ENCODE results near the gene SOX5. TPM values are rescaled to one million over a fixed set of nuclear protein-coding genes. Genes with fewer than 3 reads are reported as not detected.

SOX5 gene
- total RNA-seq, 1 experiment from 2014 or later = 3.1 TPM

DNA sequence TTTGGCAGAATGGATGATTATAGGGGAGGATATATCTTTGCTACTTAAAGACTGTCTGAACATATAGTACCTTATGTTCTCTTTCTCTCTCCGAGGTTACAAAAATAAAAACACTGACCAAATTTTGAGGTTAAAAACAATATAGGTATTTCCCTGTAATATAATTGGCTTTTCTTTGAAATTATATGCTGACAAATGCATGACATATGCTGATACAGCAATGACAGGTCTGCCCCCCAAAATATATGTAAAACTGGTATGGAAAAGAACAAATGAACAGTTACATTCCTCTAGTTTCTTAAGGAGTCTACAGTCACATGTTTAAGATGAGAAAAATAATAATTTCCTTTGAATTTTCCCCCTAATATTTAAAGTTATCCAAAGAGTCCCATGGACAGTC lies 405.7 kb downstream of the SOX5 start:
- no peak overlapping the region for H3K27ac ChIP-seq (ENCODE audit: insufficient read length, low read depth, low read length)
- H3K79me2 ChIP-seq (ENCODE audit: insufficient read depth, low read length) = no peaks in the 10 kb centered on the region
- H2AK5ac ChIP-seq (ENCODE audit: insufficient read length, low read length) = no peak overlapping the region
- no peaks in the 10 kb centered on the region; a peak in 1 of 5 replicates for H3K9me3 Mint-ChIP-seq
- H4K8ac ChIP-seq (replicated peaks; ENCODE audit: insufficient read length, low read depth, low read length) = no peak overlapping the region
- H3K4me1 ChIP-seq (ENCODE audit: insufficient read depth, low read length) = no peaks in the 10 kb centered on the region
- H3K9ac ChIP-seq (ENCODE audit: extremely low read depth, insufficient read length, low read length) = no peak overlapping the region
- no peaks in the 10 kb centered on the region for H3K27me3 Mint-ChIP-seq (ENCODE audit: low read depth)
- H3K56ac ChIP-seq (ENCODE audit: insufficient read length, low read depth, low read length) = no peak overlapping the region
- H4K5ac ChIP-seq (ENCODE audit: insufficient read length, low read depth, low read length) = no peak overlapping the region
- peaks cover 0 to 8% of the 10 kb centered on the region in 2 experiments; a peak in 1 of 4 replicates for H3K4me1 Mint-ChIP-seq
- no CpG with 5 or more reads among the region's 1 CpG for WGBS (ENCODE audit: extremely low coverage, insufficient read length, low lambda C conversion rate)
- no peak overlapping the region for H2BK120ac ChIP-seq (ENCODE audit: low read depth, low read length, poor library complexity, severe bottlenecking)
- no peak overlapping the region for H2BK15ac ChIP-seq (ENCODE audit: low read depth, low read length)
- no peak overlapping the region for H2BK12ac ChIP-seq (ENCODE audit: insufficient read length, low read depth, low read length)
- H3K4me3 Mint-ChIP-seq = no peak overlapping the region
- H3K4ac ChIP-seq (ENCODE audit: low read depth, low read length) = no peak overlapping the region
- no peaks in the 10 kb centered on the region for H3K79me1 ChIP-seq (ENCODE audit: insufficient read depth, low read depth, low read length, poor library complexity, severe bottlenecking)
- no peak for DNase-seq
- H3K27me3 ChIP-seq (ENCODE audit: insufficient read depth, low read length) = no peaks in the 10 kb centered on the region
- H3K4me2 ChIP-seq (ENCODE audit: insufficient read depth, insufficient read length, low read length) = no peak overlapping the region
- no peak overlapping the region for H2BK20ac ChIP-seq (ENCODE audit: low read depth, low read length, poor library complexity, severe bottlenecking)
- H3K36me3 Mint-ChIP-seq (ENCODE audit: insufficient read depth in 1 of 3, low read depth in 3 of 3) = peaks cover 0 to 4% (median 0%) of the 10 kb centered on the region in 3 experiments; a peak in 2 of 7 replicates
- no peak overlapping the region for H3K23ac ChIP-seq (ENCODE audit: insufficient read length, low read depth, low read length)
- no peak overlapping the region for H3K18ac ChIP-seq (ENCODE audit: insufficient read length, low read depth, low read length)
- H4K91ac ChIP-seq (ENCODE audit: insufficient read length, low read depth, low read length) = no peak overlapping the region
- no peaks in the 10 kb centered on the region for H3K23me2 ChIP-seq (ENCODE audit: insufficient read length, low read depth, low read length, poor library complexity, severe bottlenecking)
- H3T11ph ChIP-seq (ENCODE audit: low read length) = no peak overlapping the region
- H3K14ac ChIP-seq (ENCODE audit: insufficient read depth, low read length) = no peak overlapping the region
- peak overlapping the region in 1 of 3 experiments; percentile 44; a peak in 1 of 7 replicates for H3K27ac Mint-ChIP-seq
- no peaks in the 10 kb centered on the region for H3K9me3 ChIP-seq (ENCODE audit: control insufficient read depth, low read depth, low read length)
- H2BK5ac ChIP-seq (ENCODE audit: insufficient read length, low read length) = no peak overlapping the region
- no peak for TF ChIP-seq CTCF (conservative IDR thresholded peaks at IDR 0.05)
- H4K20me1 ChIP-seq (ENCODE audit: control insufficient read depth, insufficient read depth, insufficient read length) = no peaks in the 10 kb centered on the region
- H2AFZ ChIP-seq (ENCODE audit: low read length) = no peak overlapping the region

Data from H9 (cell line).